HG03135 (cell line): ENCODE measurements around the gene NOXA1.
"Not testable (repeated sequence)": the region's sequence is repeated elsewhere in the genome, so short reads cannot be mapped to it uniquely, and the experiment has no call there.

Source experiments
- ATAC-seq: cut with Tn5 transposase; IDR thresholded peaks from one replicate; pipeline ENCODE4 v1.9.1; 2021; ENCODE audit warnings: mild to moderate bottlenecking, moderate library complexity; ENCODE audit not compliant: unreplicated experiment

Gene NOXA1

GRCh38 chr9:137437691-137438590 is 14.7 kb downstream of the NOXA1 start:
- no peak for ATAC-seq

DNA sequence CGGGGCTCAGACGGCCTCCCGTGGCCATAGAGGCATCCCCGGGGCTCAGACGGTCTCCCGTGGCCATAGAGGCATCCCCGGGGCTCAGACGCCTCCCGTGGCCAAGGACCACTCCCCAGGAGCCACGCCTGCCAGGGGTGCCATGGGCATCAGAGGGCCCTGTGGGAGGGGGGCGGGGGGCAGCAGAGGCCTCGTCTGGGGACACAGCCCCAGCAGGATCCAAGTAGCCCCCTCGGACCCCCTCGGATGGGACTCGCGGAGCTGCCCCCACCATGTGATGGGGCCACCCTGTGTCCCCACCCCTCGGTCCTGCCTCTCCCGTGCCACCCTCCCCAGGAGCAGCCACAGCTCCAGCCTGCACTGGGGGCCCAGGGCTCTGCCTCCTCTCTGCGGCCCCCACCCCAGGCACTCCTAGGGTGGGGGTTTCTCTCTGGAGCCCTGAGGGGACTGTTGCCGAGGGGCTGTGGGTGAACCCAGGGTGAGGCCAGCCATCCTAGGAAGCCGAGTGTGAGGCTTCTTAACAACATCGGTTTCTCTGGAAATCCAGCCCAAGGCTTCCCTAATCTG is 15.5 kb downstream of the NOXA1 start:
- no peak for ATAC-seq

- ATAC-seq: no peak
These were observed 16.0 kb downstream of the NOXA1 start for GRCh38 chr9:137439158-137439714.

GRCh38 chr9:137441289-137441934 is 18.2 kb downstream of the NOXA1 start, which contains the start of gene ENTPD8:
Gene ENTPD8 (minus strand): TSS chr9:137441357. CDS start chr9:137438285, 3,072 bp downstream.
- ATAC-seq: no peak

DNA sequence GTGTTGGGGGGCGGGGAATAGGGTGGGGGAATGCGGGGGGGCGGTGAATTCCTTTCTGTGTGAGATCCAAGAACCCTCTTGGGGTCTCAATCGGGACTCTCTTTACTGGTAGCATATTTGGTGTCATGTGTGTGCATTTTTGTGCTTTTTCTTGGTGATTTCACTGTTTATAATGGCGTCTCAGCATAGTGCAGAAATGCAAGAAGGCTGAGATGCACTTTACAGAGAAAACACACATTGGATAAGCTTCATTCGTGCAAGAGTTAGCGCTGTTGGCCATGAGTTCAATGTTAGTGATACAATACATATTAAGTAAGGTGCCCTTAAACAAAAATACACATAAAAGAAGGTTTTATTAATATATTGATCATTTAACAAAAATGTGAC is 18.7 kb downstream of the NOXA1 start:
- ATAC-seq: no peak

DNA sequence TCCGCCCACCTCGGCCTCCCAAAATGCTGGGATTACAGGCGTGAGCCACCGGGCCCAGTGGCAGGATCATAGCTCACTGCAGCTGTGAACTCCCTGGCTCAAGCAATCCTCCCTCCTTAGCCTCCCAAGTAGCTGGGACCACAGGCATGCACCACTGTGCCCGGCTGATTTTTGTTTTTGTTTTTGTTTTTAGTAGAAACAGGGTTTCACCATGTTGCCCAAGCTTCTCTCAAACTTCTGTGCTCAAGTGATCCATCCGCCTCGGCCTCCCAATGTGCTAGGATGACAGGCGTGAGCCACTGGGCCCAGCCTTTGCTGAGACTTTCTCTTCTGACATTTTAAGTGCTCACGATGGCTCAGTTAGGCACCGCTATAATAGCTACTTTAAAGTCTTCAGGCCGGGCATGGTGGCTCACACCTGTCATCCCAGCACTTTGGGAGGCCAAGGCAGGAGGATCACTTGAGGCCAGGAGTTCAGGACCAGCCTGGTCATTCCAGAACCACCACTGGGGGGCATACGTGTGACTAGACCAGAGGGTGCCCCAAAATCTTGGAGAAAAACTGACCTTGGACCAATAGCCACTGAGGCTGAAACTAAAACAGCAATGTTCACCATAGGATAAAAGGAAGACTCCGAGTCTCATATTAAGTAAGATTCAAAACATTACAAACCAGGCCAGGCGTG is 21.1 kb downstream of the NOXA1 start:
- no peak for ATAC-seq

DNA sequence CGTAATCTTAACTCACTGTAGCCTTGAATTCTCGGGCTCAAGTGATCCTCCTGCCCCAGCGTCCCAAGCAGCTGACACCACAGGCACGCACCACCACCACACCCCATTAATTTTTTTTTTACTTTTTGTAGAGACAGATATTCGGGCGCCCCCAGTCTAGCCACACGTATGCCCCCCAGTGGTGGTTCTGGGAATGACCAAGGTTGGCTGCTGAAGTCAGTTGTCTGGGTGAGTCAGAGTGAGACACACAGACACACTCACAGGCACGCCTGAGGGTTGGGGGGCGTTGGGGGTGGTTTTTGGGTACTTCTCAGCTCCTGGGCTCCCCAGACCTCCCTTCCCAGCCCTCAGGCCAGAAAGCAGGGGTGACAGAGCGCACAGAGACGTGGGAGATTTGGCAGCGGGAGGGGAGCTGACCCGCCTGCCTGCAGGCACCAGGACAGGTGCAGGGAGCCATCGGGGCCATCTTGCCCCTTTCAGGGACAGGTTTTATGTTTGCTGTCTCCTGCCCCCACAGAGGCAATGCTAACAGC is 22.1 kb downstream of the NOXA1 start:
- ATAC-seq: no peak

DNA sequence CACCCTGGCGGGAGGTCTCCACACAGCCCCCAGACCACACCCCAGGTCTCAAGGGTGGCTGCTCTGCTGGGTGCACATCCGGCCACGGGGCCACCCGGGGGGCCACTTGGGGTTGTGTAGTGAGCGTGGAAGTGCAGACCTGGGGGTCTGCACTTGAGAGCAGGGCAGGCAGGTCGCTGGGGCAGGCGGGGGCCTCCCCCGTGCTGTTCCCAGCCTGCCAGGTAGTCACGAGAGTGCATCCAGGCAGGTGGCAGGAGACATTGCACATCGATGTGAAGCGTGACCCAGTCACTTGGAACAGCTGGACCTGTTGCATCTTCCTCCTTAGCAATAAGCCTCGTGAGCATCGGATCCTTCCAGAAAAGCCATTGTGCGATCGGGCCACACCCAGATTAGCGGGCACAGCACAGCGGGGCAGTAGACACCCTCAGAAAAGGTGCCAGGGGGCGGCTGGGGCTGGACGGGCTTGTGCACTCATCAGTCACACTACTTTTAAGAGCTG is 22.8 kb downstream of the NOXA1 start:
- no peak for ATAC-seq

DNA sequence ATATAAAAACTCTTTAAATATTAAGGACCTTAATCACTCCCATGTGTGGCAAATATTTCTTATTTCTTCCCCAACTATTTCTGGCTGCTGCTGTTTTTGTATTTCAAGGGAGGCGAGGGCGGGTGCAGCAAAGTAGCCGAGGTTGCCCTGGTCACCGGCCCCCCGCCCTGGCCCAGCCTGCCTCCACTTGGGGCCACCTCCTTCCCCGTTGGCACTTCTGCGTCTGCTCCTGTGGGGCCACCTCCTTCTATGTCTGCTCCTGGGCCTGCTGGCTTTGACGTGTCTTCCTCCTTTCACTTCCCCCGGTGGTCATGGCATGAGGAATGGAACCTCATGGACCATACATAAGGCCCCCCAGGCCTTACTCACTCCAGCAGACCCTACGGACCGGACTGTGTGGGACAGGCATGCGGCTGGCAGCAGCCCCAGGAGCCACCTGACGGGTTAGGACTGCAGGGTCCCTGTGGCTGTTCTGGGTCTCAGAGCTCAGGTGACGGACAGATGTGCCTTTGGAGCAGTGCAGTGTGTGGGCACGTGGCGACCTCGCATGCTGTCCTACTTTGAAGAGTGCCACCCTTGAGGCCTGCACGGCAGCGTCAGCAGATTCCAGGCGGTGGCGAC is 23.8 kb downstream of the NOXA1 start:
- ATAC-seq: no peak

DNA sequence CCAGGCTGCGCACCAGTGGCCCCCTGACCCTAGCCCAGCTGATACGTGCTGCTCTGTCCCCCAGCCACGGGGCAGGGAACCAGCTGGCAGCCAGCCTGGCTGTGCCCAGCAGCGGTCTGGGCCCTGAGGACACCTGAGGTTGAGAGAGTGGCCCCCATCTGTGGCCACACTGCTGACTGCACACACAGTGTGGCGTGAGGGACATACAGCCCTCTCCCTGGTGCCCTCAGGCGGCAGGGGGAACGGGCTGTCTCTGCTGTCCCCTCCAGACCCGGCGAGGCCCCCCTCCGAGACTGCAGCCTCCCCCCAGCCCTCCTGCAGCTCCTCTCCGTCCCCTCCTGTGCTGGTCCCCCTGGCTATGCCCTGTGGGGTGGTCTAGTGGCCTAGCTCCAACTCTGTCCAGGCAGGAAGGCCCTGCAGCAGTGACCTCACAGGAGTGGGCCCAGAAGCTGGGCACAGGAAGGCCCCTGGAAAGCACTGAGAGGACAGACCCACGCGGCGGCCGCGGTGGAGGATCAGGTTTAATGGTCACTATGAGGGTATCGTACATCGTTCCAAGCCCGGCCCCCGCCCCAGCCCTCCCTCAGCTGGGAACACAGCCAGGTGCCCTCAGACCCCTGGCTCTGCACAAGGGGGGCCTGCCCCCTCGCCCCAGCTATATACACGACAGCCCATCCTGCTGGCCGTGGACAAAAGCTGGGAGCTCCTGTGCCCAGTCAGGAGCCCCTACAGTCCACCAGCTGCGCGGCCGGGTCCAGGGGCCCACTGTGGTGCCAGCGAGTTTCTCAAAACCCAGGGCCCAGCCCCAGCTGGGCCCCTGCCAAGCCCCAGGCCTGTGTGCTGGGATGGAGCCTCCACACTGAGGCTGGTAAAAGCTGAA is 24.8 kb downstream of the NOXA1 start:
- ATAC-seq: no peak

- ATAC-seq: no peak
These were observed 25.4 kb downstream of the NOXA1 start for GRCh38 chr9:137448602-137448962.

DNA sequence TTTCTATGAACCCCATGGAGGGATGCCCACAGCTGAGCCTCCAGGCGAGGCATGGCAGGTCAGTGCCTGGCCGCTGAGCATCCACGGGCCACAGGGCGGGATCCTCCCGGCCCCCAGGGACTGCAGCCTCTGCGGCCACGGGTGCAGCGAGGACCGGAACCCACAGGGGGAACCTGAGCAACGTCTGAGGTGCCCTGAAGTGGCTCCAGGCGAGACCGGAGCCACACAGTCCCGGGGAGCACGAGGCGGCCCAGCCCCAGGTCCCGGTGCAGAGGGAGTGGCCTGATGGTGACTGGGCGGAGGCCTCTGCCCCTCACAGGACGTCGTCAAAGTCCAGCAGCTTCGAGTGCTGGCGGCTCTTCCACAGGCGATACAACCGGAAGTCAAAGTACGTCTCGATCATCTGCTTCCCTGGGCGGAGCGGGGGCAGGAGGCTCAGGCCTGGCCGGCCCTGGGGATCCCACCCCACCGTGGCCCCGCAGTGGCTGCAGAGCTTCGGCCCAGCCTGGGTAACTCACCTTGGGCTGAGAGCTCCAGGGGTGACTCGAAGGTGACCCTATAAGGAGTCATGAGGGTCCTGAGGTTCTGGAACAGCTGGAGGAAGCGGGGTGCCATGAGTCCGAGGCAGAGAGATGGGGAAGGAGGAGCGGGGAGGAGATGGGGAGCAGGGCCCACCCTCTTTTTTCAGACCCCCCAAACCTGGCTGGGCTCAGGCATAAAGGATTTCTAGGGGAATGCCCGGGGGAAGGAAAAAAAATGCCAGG is 26.1 kb downstream of the NOXA1 start:
- ATAC-seq: no peak

DNA sequence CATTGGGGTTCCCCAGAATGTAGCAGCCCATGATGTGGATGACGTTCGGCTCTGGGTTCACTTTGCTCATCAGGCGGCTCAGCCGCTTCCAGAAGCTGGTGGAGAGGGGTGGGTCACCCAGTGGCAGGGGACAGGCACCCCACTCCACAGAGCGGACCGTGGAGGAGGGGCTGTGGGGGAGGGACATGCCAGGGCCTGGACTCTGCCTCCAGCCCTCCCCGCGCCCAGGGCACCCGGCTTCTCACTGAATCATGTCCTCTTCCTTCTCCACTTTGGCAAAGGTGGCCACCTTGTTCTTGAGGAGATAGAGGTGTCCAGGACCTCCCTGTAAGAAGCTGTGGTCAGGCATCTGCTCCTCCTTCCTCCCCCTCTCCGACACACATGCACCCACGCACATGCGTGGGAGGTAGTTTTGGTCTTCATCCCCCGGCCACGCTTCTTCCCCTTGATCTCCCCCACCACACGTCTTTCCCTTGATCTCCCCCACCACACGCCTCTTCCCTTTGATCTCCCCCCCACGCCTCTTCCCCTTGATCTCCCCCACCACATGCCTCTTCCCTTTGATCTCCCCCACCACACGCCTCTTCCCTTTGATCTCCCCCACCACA is 26.8 kb downstream of the NOXA1 start:
- ATAC-seq: no peak

- ATAC-seq: not testable (repeated sequence)
These were observed 27.5 kb downstream of the NOXA1 start for GRCh38 chr9:137450539-137451222.

DNA sequence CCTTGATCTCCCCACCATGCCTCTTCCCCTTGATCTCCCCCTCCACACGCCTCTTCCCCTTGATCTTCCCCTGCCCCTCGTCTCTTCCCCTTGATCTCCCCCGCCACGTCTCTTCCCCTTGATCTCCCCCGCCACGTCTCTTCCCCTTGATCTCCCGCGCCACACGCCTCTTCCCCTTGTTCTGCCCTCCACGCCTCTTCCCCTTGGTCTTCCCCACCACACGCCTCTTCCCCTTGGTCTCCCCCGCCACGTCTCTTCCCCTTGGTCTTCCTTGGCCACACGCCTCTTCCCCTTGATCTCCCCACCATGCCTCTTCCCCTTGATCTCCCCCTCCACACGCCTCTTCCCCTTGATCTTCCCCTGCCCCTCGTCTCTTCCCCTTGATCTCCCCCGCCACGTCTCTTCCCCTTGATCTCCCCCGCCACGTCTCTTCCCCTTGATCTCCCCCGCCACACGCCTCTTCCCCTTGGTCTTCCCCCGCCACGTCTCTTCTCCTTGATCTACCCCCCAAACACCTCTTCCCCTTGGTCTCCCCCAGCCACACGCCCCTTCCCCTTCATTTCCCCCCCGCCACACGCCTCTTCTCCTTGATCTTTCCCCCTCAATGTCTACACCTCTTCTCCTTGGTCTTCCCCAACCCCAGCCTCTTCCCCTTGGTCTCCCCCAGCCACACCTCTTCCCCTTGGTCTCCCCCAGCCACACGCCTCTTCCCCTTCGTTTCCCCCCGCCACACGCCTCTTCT is 28.2 kb downstream of the NOXA1 start:
- not testable (repeated sequence) for ATAC-seq

- no peak for ATAC-seq
These were observed 29.0 kb downstream of the NOXA1 start for GRCh38 chr9:137452006-137452760.
